Dermis blood vessel endothelial cell (primary cell): ENCODE measurements around the gene OR2V1. TPM values are rescaled to one million over a fixed set of nuclear protein-coding genes. Genes with fewer than 3 reads are reported as not detected.

Experiments used
- total RNA-seq: library from RNA; depleted of rRNA; stranded (reverse); fragments of >200 nt; gene quantifications from 2 replicates; pipeline ENCODE4 v1.2.3, GENCODE V29; 2014

OR2V1 gene
- total RNA-seq, 1 donor from 2014 or later: not detected

Other genes with a start within 250 kb of the OR2V1 start
- 0.17 and 0.19 TPM in 2 replicates for gene BTNL8, start 232.0 kb downstream of the OR2V1 start, total RNA-seq
- gene BTNL3, start 142.3 kb downstream of the OR2V1 start, total RNA-seq: not detected in 2 replicates
- gene BTNL9, start 90.9 kb downstream of the OR2V1 start, total RNA-seq: 0.05 and 0.17 TPM in 2 replicates
- not detected in 2 replicates for gene OR2V2, start 16.4 kb upstream of the OR2V1 start, total RNA-seq
- 2.7 and 5.2 TPM in 2 replicates for gene TRIM7, start 74.0 kb upstream of the OR2V1 start, total RNA-seq
- 9.0 and 9.2 TPM in 2 replicates for gene TRIM41, start 92.1 kb upstream of the OR2V1 start, total RNA-seq
- gene RACK1, start 112.7 kb upstream of the OR2V1 start, total RNA-seq: 4,132 and 4,370 TPM in 2 replicates
- gene TRIM52, start 130.0 kb upstream of the OR2V1 start, total RNA-seq: 6.3 and 8.8 TPM in 2 replicates
- gene OR4F3, start 236.1 kb upstream of the OR2V1 start, total RNA-seq: not detected in 2 replicates